ENCODE results near the gene SCYGR3. TPM values are rescaled to one million over a fixed set of nuclear protein-coding genes. Genes with fewer than 3 reads are reported as not detected.

The SCYGR3 gene
- total and polyA plus RNA-seq, 2 of the 8 experiments (the other 6 are each of a cell fraction or from before 2014, with no cell fraction given): not detected

DNA sequence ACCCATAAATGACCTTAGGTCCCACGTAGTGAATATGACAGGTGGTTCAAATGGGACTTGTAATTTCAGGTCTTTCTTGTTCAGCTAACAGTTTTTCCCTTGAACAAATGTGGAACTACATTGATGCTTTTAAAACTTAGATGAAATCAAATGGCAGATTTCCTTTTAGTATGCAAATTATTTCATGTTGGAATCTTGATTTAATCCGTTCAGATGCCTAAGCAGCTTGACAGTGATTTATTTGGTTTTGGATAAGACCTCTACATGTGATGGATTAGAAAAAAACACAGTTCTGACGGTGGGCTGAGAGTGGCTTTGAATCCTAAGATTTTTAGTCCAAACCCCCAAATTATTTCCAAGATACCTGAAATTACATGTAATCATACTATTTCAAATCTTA lies 19.6 kb upstream of the SCYGR3 start (continued):
- TF ChIP-seq POLR2AphosphoS5 (IDR thresholded peaks at IDR 0.05; ENCODE audit: low read depth, low read length) (no peak), NANOG (IDR thresholded peaks at IDR 0.05; ENCODE audit: insufficient read depth, low read depth, low read length, poor library complexity, severe bottlenecking) (no peak), SAP30 (IDR thresholded peaks at IDR 0.05; ENCODE audit: insufficient read depth, insufficient replicate concordance, low read length) (no peak), RNF2 (IDR thresholded peaks at IDR 0.05; ENCODE audit: borderline replicate concordance, low read depth, low read length, missing control alignments, poor library complexity, severe bottlenecking) (no peak), YY1 (IDR thresholded peaks at IDR 0.05; ENCODE audit: low read depth, low read length) (no peak)
